Measurements from ENCODE around the gene KCNK7. TPM values are rescaled to one million over a fixed set of nuclear protein-coding genes. Genes with fewer than 3 reads are reported as not detected.
A peak's percentile ranks its signal among the peaks of the same experiment; 100 is the strongest.

KCNK7 gene
- total RNA-seq, 1 experiment from 2014 or later: 1.8 TPM

DNA sequence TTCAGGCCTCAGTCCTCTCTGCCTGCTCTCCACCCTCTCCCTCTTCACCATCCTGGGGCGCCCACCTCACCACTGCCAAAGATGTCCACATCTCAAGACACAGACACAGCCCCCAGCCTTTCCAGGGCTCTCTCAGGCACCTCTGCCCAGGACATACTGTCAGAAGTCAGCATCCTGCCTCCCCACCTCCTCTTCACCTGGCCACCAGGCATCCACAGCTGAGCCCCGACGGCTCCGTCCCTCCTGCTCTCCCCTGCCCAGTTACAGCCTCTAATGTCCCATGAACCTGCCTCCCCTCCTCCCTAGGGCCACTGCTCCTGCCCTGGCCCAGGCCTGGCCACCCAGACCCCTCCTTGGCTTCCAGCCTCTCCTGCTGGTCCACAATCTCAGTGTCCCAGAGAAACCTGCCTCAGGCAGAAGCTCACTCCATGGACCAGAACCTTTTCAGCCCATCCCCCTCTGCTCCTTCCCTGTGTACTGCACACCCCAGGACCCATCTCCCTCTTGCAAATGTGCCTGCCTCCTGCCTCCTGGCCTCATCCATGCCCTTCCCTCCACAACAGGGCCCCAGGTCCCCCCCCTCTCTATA lies 40.7 kb downstream of the KCNK7 start:
- peaks cover 9% of the 10 kb centered on the region; the same call in 1 of the 2 replicates for H3K4me1 ChIP-seq (ENCODE audit: insufficient read depth, low read length)

More for the DNA sequence above, 40.7 kb downstream of the KCNK7 start:
- H3K79me2 ChIP-seq (ENCODE audit: insufficient read depth, low read length): no peaks in the 10 kb centered on the region
- H4K20me1 ChIP-seq (ENCODE audit: control insufficient read depth, insufficient read depth, insufficient read length): no peaks in the 10 kb centered on the region
- no peak overlapping the region for H3K56ac ChIP-seq (ENCODE audit: insufficient read length, low read depth, low read length)
- H2BK20ac ChIP-seq (ENCODE audit: low read depth, low read length, poor library complexity, severe bottlenecking): no peak overlapping the region
- no peak overlapping the region for H4K8ac ChIP-seq (replicated peaks; ENCODE audit: insufficient read length, low read depth, low read length)
- no peak overlapping the region for H3K14ac ChIP-seq (ENCODE audit: insufficient read depth, low read length)
- H3K79me1 ChIP-seq (ENCODE audit: insufficient read depth, low read depth, low read length, poor library complexity, severe bottlenecking): no peaks in the 10 kb centered on the region
- no peak overlapping the region for H3K23ac ChIP-seq (ENCODE audit: insufficient read length, low read depth, low read length)
- Mint-ChIP-seq H3K4me3 (peak overlapping the region in 1 of 2 experiments; percentile 62; a peak in 2 of 5 replicates), H3K4me1 (peaks cover 51 to 67% of the 10 kb centered on the region in 2 experiments), H3K27me3 (ENCODE audit: low read depth) (peaks cover 59% of the 10 kb centered on the region), H3K9me3 (no peaks in the 10 kb centered on the region; a peak in 1 of 5 replicates), H3K36me3 (ENCODE audit: insufficient read depth in 1 of 3, low read depth in 3 of 3) (no peaks in the 10 kb centered on the region), H3K27ac (no peak overlapping the region)
- no peak overlapping the region for H3K27ac ChIP-seq (ENCODE audit: insufficient read length, low read depth, low read length)
- H2BK15ac ChIP-seq (ENCODE audit: low read depth, low read length): no peak overlapping the region
- no peak overlapping the region for H3K18ac ChIP-seq (ENCODE audit: insufficient read length, low read depth, low read length)
- H3T11ph ChIP-seq (ENCODE audit: low read length): no peak overlapping the region
- H4K91ac ChIP-seq (ENCODE audit: insufficient read length, low read depth, low read length): no peak overlapping the region
- H3K27me3 ChIP-seq (ENCODE audit: insufficient read depth, low read length): no peaks in the 10 kb centered on the region; the same call in 1 of the 2 replicates
- no peak overlapping the region for H2AK5ac ChIP-seq (ENCODE audit: insufficient read length, low read length)
- no peak overlapping the region for H2BK5ac ChIP-seq (ENCODE audit: insufficient read length, low read length)
- no peak overlapping the region for H2BK12ac ChIP-seq (ENCODE audit: insufficient read length, low read depth, low read length)
- DNase-seq: no peak
- H3K9ac ChIP-seq (ENCODE audit: extremely low read depth, insufficient read length, low read length): no peak overlapping the region
- no peak overlapping the region for H3K4me2 ChIP-seq (ENCODE audit: insufficient read depth, insufficient read length, low read length)
- no peaks in the 10 kb centered on the region for H3K23me2 ChIP-seq (ENCODE audit: insufficient read length, low read depth, low read length, poor library complexity, severe bottlenecking)
- no peak overlapping the region for H2BK120ac ChIP-seq (ENCODE audit: low read depth, low read length, poor library complexity, severe bottlenecking)
- no peak overlapping the region for H2AFZ ChIP-seq (ENCODE audit: low read length)
- H3K9me3 ChIP-seq (ENCODE audit: control insufficient read depth, low read depth, low read length): no peaks in the 10 kb centered on the region
- H4K5ac ChIP-seq (ENCODE audit: insufficient read length, low read depth, low read length): no peak overlapping the region
- TF ChIP-seq, protein P1, sequence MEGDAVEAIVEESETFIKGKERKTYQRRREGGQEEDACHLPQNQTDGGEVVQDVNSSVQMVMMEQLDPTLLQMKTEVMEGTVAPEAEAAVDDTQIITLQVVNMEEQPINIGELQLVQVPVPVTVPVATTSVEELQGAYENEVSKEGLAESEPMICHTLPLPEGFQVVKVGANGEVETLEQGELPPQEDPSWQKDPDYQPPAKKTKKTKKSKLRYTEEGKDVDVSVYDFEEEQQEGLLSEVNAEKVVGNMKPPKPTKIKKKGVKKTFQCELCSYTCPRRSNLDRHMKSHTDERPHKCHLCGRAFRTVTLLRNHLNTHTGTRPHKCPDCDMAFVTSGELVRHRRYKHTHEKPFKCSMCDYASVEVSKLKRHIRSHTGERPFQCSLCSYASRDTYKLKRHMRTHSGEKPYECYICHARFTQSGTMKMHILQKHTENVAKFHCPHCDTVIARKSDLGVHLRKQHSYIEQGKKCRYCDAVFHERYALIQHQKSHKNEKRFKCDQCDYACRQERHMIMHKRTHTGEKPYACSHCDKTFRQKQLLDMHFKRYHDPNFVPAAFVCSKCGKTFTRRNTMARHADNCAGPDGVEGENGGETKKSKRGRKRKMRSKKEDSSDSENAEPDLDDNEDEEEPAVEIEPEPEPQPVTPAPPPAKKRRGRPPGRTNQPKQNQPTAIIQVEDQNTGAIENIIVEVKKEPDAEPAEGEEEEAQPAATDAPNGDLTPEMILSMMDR (conservative IDR thresholded peaks at IDR 0.05): no peak
- no CpG with 5 or more reads among the region's 4 CpGs for WGBS (ENCODE audit: extremely low coverage, insufficient read length, low lambda C conversion rate)
- H3K4ac ChIP-seq (ENCODE audit: low read depth, low read length): no peak overlapping the region
